HG03378 (cell line): ENCODE results near the gene ENTPD3.
"Not testable (repeated sequence)": the region's sequence is repeated elsewhere in the genome, so short reads cannot be mapped to it uniquely, and the experiment has no call there.

Source experiments
- ATAC-seq: cut with Tn5 transposase; IDR thresholded peaks from one replicate; pipeline ENCODE4 v1.9.1; 2021; ENCODE audit warnings: mild to moderate bottlenecking, moderate library complexity; ENCODE audit not compliant: unreplicated experiment

The ENTPD3 gene

GRCh38 chr3:40458473-40458872 is 71.5 kb downstream of the ENTPD3 start:
- ATAC-seq, result no peak

GRCh38 chr3:40460481-40460880 is 73.5 kb downstream of the ENTPD3 start:
- ATAC-seq, result not testable (repeated sequence)

DNA sequence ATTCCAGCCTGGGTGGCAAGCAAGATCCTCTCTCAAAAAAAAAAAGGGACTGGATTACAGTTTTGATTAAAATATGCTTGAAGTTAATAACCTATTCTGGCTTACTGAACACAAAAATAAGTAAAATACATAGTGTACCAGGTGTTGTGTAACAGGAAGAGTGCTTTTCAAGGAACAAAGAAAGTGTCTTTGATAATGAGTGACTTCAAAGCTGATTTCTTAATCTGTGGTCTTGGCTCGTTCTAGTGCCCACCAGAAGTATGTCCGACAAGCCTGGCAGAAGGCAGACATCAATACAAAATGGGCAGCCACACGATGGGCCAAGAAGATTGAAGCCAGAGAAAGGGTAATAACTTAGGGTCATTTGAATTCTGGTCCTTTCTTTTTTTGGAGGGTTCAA is 74.2 kb downstream of the ENTPD3 start:
- ATAC-seq, result no peak

GRCh38 chr3:40462838-40463237 is 75.9 kb downstream of the ENTPD3 start:
- not testable (repeated sequence) for ATAC-seq

DNA sequence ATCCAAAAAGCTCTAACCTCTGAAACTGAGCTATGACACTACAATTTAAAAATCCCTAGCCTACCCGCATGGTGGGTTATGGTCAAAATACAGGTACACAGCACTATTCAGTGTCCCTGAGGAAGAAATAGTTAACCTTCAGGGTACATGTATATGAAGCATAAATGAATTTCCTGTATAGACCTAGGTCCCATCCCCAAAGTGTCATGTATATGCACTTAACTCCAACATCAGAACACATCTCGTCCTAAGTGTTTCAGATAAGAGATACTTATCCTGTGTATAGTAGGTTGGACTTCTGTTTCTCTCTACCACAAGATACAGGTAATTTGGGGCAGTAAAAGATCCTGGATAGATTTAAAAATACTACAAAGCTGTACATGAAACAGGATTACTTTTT is 76.6 kb downstream of the ENTPD3 start:
- ATAC-seq, result no peak

GRCh38 chr3:40464339-40465110 is 77.5 kb downstream of the ENTPD3 start:
- no peak for ATAC-seq

- ATAC-seq, result no peak
These were observed 78.1 kb downstream of the ENTPD3 start for GRCh38 chr3:40465111-40465407.

- ATAC-seq, result no peak
These were observed 78.5 kb downstream of the ENTPD3 start for GRCh38 chr3:40465456-40465855.

DNA sequence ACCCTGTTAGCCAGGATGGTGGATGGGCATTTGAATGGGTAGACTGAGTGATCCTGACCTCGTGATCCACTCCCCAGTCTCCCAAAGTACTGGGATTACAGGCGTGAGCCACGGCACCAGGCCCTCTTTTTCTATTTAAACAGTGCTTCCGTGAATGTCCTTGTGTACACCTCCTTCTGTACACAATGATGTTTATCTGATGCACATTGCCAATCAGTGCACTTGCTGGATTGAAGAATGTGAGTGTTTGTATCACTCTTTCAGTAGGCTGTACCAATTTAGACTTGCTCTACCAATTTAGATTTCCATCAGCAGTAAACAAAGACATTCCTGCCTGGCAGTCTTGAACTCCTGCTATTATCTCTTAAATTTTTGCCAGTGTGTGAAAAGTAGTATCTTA is 81.0 kb downstream of the ENTPD3 start:
- ATAC-seq, result no peak

GRCh38 chr3:40470701-40471100 is 83.7 kb downstream of the ENTPD3 start:
- ATAC-seq, result no peak

GRCh38 chr3:40476478-40477470 is 89.8 kb downstream of the ENTPD3 start, which contains the start of gene ZNF619:
Gene ZNF619, plus strand, starts transcription at chr3:40477122. Its CDS starts 858 bp downstream, at chr3:40477980.
- ATAC-seq, result peak; percentile 73

DNA sequence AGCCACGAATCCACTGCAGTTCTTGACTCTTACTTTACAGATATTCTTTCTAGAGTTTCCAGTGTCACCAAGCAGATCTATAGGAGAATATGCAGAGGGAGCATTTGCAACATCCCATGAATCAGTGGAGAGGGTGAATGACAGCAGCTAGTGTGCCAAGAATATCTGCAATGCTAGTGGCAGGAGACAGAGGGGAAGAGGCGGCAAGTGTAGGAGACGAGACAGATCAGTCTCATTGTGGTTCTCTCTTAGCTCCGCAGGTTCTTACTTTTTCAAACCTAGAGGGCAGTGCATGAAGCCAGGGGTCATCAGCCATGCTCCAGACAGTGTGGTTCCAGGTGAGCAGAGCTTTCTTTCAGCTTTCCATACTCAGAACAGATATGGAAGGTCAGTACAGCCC is 90.7 kb downstream of the ENTPD3 start:
- ATAC-seq, result no peak
